HUES48 (cell line): ENCODE results near the gene ACTA2.

Source experiments
- H3K27ac ChIP-seq: one replicate; pipeline ENCODE4 v1.7.0; 2013; ENCODE audit warnings: low read depth, low read length, inconsistent platforms
- H3K27me3 ChIP-seq: 2 replicates; pipeline ENCODE4 v1.6.1; 2013; ENCODE audit warnings: mild to moderate bottlenecking, low read length; ENCODE audit not compliant: control insufficient read depth, insufficient read depth
- H3K36me3 ChIP-seq: 2 replicates; pipeline ENCODE4 v1.6.1; 2013; ENCODE audit warnings: low read length; ENCODE audit not compliant: control insufficient read depth, insufficient read depth
- H3K4me1 ChIP-seq: 2 replicates; pipeline ENCODE4 v1.6.1; 2013; ENCODE audit warnings: mild to moderate bottlenecking, low read length; ENCODE audit not compliant: control insufficient read depth, insufficient read depth
- H3K4me3 ChIP-seq: 2 replicates; pipeline ENCODE4 v1.5.1; 2013; ENCODE audit warnings: mild to moderate bottlenecking, low read depth, low read length
- H3K9ac ChIP-seq: 2 replicates; pipeline ENCODE4 v1.6.1; 2013; ENCODE audit warnings: mild to moderate bottlenecking, low read depth, low read length, moderate library complexity
- H3K9me3 ChIP-seq: 2 replicates; pipeline ENCODE4 v1.6.1; 2013; ENCODE audit warnings: low read length; ENCODE audit not compliant: control insufficient read depth, insufficient read depth

Gene ACTA2

GRCh38 chr10:88990384-88991160, 38.0 kb upstream of the ACTA2 start, which contains the start of gene FAS:
FAS (plus strand) TSS chr10:88990798; CDS start chr10:88990877, 79 bp downstream.
- H3K9ac ChIP-seq, result peak within 1 kb of the TSS; percentile 29
- peaks cover 32% of the 10 kb centered on the region for H3K4me1 ChIP-seq
- H3K27ac ChIP-seq, result peak within 1 kb of the TSS; percentile 3
- no peaks in the 10 kb centered on the region for H3K9me3 ChIP-seq
- H3K36me3 ChIP-seq, result no peaks in the 10 kb centered on the region
- H3K4me3 ChIP-seq, result peak within 1 kb of the TSS; percentile 77
- H3K27me3 ChIP-seq, result peaks cover 32% of the 10 kb centered on the region

- no peaks in the 10 kb centered on the region for H3K36me3 ChIP-seq
- peaks cover 32% of the 10 kb centered on the region for H3K4me1 ChIP-seq
- H3K4me3 ChIP-seq, result peak overlapping the region; percentile 77
- peaks cover 32% of the 10 kb centered on the region for H3K27me3 ChIP-seq
- H3K9me3 ChIP-seq, result no peaks in the 10 kb centered on the region
- no peak overlapping the region for H3K9ac ChIP-seq
- no peak overlapping the region for H3K27ac ChIP-seq
Measured at GRCh38 chr10:88989824-88990383, 37.3 kb upstream of the ACTA2 start.

DNA sequence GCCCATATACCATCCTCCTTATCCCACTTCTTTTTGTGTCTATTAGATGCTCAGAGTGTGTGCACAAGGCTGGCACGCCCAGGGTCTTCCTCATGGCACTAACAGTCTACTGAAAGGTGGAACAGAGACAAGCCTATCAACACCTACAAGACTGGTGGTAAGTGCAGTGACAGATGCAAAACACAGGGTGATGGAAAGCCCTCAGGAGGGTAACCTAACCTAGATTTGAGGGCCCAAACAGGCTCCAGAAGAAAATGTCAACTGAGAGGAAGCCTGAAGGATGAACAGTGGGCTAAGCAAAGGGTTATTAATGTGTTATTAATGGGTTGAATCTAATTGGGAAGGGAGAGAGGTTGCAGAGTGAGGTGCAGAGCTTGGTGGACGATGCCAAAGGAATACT, 36.9 kb upstream of the ACTA2 start:
- Histone ChIP-seq H3K4me3 (no peak overlapping the region), H3K4me1 (peaks cover 32% of the 10 kb centered on the region), H3K36me3 (no peaks in the 10 kb centered on the region), H3K9me3 (no peaks in the 10 kb centered on the region), H3K9ac (no peak overlapping the region), H3K27ac (no peak overlapping the region), H3K27me3 (peaks cover 32% of the 10 kb centered on the region)

GRCh38 chr10:88987840-88988239, 35.3 kb upstream of the ACTA2 start:
- no peak overlapping the region for H3K27ac ChIP-seq
- peaks cover 16% of the 10 kb centered on the region for H3K4me1 ChIP-seq

DNA sequence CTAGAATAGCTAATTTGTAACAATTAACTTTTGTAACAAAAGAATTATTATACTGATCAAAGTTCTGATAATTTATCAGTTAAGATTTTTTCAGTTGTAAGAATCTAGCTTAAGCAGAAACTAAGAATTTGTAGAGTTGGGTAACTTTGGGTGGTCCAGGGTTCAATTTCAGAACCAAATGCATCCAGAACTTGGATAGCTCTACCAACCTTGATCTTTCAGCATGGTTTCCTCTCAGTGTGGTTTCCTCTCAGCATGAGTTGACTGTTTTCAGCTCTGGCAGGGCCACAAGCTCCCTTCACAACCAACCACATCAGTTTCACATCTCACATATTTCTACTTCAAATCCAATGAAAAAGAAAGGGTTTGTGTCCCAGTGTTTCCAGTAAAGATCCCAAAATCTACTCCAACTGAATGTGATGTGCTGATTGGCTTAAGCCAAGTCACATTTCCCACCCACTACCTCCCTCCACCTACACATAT, 34.7 kb upstream of the ACTA2 start:
- peaks cover 32% of the 10 kb centered on the region for H3K27me3 ChIP-seq
- no peaks in the 10 kb centered on the region for H3K9me3 ChIP-seq
- H3K36me3 ChIP-seq, result no peaks in the 10 kb centered on the region
- H3K4me3 ChIP-seq, result no peak overlapping the region
- H3K4me1 ChIP-seq, result peaks cover 12% of the 10 kb centered on the region
- no peak overlapping the region for H3K27ac ChIP-seq
- no peak overlapping the region for H3K9ac ChIP-seq

More at GRCh38 chr10:88987840-88988239, 35.3 kb upstream of the ACTA2 start:
- Histone ChIP-seq H3K4me3 (no peak overlapping the region), H3K9me3 (no peaks in the 10 kb centered on the region), H3K36me3 (no peaks in the 10 kb centered on the region), H3K9ac (no peak overlapping the region), H3K27me3 (peaks cover 32% of the 10 kb centered on the region)

GRCh38 chr10:88986549-88987242, 34.1 kb upstream of the ACTA2 start:
- Histone ChIP-seq H3K9me3 (no peaks in the 10 kb centered on the region), H3K27me3 (peaks cover 26% of the 10 kb centered on the region), H3K4me1 (peaks cover 6% of the 10 kb centered on the region), H3K9ac (no peak overlapping the region), H3K36me3 (no peaks in the 10 kb centered on the region), H3K27ac (no peak overlapping the region), H3K4me3 (no peak overlapping the region)

- peaks cover 4% of the 10 kb centered on the region for H3K27me3 ChIP-seq
- no peaks in the 10 kb centered on the region; the same call in none of the 2 replicates for H3K4me1 ChIP-seq
- H3K4me3 ChIP-seq, result no peak overlapping the region
- no peaks in the 10 kb centered on the region for H3K36me3 ChIP-seq
- no peak overlapping the region for H3K27ac ChIP-seq
- no peak overlapping the region for H3K9ac ChIP-seq
- no peaks in the 10 kb centered on the region for H3K9me3 ChIP-seq
Measured at GRCh38 chr10:88984525-88984924, 32.0 kb upstream of the ACTA2 start.

DNA sequence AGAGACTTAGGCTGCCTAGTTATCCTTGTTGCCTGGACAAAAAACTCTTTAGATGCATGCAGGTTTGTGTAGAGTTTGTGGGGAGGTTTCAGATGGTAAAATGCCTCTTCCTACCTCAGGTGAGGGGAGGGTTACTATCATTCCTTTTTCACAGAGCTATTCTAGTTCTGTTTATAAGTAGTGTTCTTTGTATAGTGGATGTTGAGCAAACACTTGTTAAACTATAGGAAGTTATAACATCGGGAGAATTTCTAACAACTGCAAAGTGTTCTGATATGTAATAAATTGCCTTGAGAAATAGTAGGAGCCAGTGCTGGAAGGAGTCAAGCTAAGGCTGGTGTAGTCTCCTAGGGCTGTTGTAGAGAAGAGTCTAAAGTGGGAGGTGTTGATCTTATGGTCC, 31.4 kb upstream of the ACTA2 start:
- H3K27me3 ChIP-seq, result no peaks in the 10 kb centered on the region
- H3K27ac ChIP-seq, result no peak overlapping the region
- H3K4me1 ChIP-seq, result no peaks in the 10 kb centered on the region; the same call in none of the 2 replicates
- no peak overlapping the region for H3K9ac ChIP-seq
- H3K36me3 ChIP-seq, result no peaks in the 10 kb centered on the region
- no peaks in the 10 kb centered on the region for H3K9me3 ChIP-seq
- no peak overlapping the region for H3K4me3 ChIP-seq

- Histone ChIP-seq H3K9ac (no peak overlapping the region), H3K27ac (no peak overlapping the region), H3K9me3 (no peaks in the 10 kb centered on the region)
Measured at GRCh38 chr10:88983206-88983605, 30.6 kb upstream of the ACTA2 start.

DNA sequence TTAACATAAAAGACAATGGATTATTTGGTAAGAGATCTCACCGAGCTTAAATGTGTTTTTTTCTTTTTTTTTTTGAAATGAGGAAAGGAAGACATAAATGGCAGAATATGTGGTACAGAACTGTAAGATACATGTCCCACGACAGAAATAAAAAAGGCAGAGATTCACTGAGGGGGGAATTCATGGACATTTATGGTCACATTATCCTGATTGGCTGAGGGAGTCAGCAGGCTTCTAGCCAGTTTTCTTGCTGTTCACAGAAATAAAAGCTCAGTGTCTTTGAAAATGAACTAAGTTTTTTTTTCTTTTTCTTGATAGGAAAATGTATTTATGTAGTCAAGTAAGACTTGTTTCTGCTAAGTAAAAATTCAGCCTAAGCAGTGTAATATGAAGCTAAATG, 29.8 kb upstream of the ACTA2 start:
- Histone ChIP-seq H3K4me1 (no peaks in the 10 kb centered on the region; the same call in none of the 2 replicates), H3K27ac (no peak overlapping the region), H3K4me3 (no peak overlapping the region), H3K36me3 (no peaks in the 10 kb centered on the region), H3K9ac (no peak overlapping the region), H3K27me3 (no peaks in the 10 kb centered on the region), H3K9me3 (no peaks in the 10 kb centered on the region)

More at GRCh38 chr10:88983206-88983605, 30.6 kb upstream of the ACTA2 start:
- Histone ChIP-seq H3K27me3 (no peaks in the 10 kb centered on the region), H3K4me3 (no peak overlapping the region), H3K36me3 (no peaks in the 10 kb centered on the region), H3K4me1 (no peaks in the 10 kb centered on the region; the same call in none of the 2 replicates)
